Hepatocyte (in vitro differentiated cells): Measurements from ENCODE around the gene BCAP29. TPM values are rescaled to one million over a fixed set of nuclear protein-coding genes. Genes with fewer than 3 reads are reported as not detected.

Experiments
- DNase-seq: peaks from one replicate; pipeline ENCODE4 v3.0.0-alpha.2; 2016; ENCODE audit warnings: low spot score
- H2AFZ ChIP-seq: fragments of 200-600 bp; sonication (generic); 2 replicates; pipeline ENCODE4 v1.6.0; 2016; ENCODE audit warnings: antibody characterized with exemption, mild to moderate bottlenecking
- H3K27ac ChIP-seq: fragments of 200-600 bp; sonication (generic); 2 replicates; pipeline ENCODE4 v1.5.1; 2016; ENCODE audit warnings: mild to moderate bottlenecking
- H3K27me3 ChIP-seq: fragments of 200-600 bp; sonication (generic); 2 replicates; pipeline ENCODE4 v1.6.1; 2016
- H3K36me3 ChIP-seq: fragments of 200-600 bp; sonication (generic); replicated peaks from 2 replicates; pipeline ENCODE4 v1.5.1; 2016; ENCODE audit warnings: low read depth; ENCODE audit not compliant: insufficient read depth
- H3K4me1 ChIP-seq: fragments of 200-600 bp; sonication (generic); 2 replicates; pipeline ENCODE4 v1.5.1; 2016; ENCODE audit warnings: mild to moderate bottlenecking, moderate library complexity; ENCODE audit not compliant: insufficient read depth
- H3K4me2 ChIP-seq: fragments of 200-600 bp; sonication (generic); 2 replicates; pipeline ENCODE4 v1.6.0; 2016
- H3K4me3 ChIP-seq: fragments of 200-600 bp; sonication (generic); 2 replicates; pipeline ENCODE4 v1.5.1; 2016; ENCODE audit warnings: mild to moderate bottlenecking
- H3K79me2 ChIP-seq: fragments of 200-600 bp; sonication (generic); 2 replicates; pipeline ENCODE4 v1.6.0; 2017; ENCODE audit warnings: mild to moderate bottlenecking
- H3K9me2 ChIP-seq: fragments of 200-600 bp; sonication (generic); replicated peaks from 2 replicates; pipeline ENCODE4 v1.6.0; 2017; ENCODE audit warnings: mild to moderate bottlenecking; ENCODE audit not compliant: insufficient read depth
- H3K9me3 ChIP-seq: fragments of 200-600 bp; sonication (generic); 2 replicates; pipeline ENCODE4 v1.5.1; 2016; ENCODE audit warnings: low read depth, mild to moderate bottlenecking
- H4K20me1 ChIP-seq: fragments of 200-600 bp; sonication (generic); 2 replicates; pipeline ENCODE4 v1.6.0; 2016; ENCODE audit warnings: mild to moderate bottlenecking; ENCODE audit not compliant: insufficient read depth, poor library complexity, severe bottlenecking
- EZH2 ChIP-seq: fragments of 200-600 bp; sonication (generic); IDR thresholded peaks from 2 replicates; pipeline ENCODE4 v1.6.1; 2016; ENCODE audit warnings: antibody characterized with exemption, mild to moderate bottlenecking, borderline replicate concordance
- EZH2phosphoT487 ChIP-seq: fragments of 200-600 bp; sonication (generic); IDR thresholded peaks from one replicate; pipeline ENCODE4 v1.6.1; 2018; ENCODE audit warnings: antibody characterized with exemption, mild to moderate bottlenecking, low read depth, moderate library complexity; ENCODE audit not compliant: unreplicated experiment, severe bottlenecking
- WGBS: methylation state at CpG from one replicate; pipeline ENCODE4 v1.1.6; 2016; ENCODE audit warnings: low lambda C conversion rate; ENCODE audit errors: missing lambda C conversion rate; 5-methylcytosine and 5-hydroxymethylcytosine counted together
- polyA plus RNA-seq: library from polyadenylated mRNA; unstranded; fragments of >200 nt; fragmentation: Nextera tagmentation; extraction: Ambion mirVana; gene quantifications from 2 replicates; pipeline ENCODE4 v1.2.1, GENCODE V29; 2016
- total RNA-seq: library from RNA; depleted of rRNA; stranded (reverse); fragments of >200 nt; gene quantifications from 2 replicates; pipeline ENCODE4 v1.2.3, GENCODE V29; 2014
- TF ChIP-seq, protein P1 (sequence below): fragments of 200-600 bp; sonication (generic); IDR thresholded peaks from 2 replicates; pipeline ENCODE4 v1.5.1; 2016; ENCODE audit warnings: antibody characterized with exemption, mild to moderate bottlenecking; ENCODE audit not compliant: poor library complexity

The BCAP29 gene
- total and polyA plus RNA-seq, 2 experiments from 2014 or later: 35.1 to 76.6 TPM

DNA sequence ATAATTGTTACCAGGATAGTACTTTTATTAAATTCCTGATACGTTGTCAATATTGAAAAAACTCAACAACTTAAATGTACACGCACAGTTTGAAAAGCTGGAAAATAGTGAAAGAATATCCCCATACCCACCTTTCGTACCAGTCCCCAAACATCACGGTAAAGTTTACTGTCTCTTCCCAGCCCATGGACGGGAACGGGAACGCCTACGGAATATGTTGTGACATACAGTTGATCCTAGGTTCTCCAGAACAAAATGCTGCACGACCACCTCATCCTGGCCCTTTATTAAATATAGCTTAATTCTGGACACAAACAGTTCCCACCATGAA, 527 bp upstream of the BCAP29 start:
- H3K36me3 ChIP-seq: no peaks in the 10 kb centered on the region
- TF ChIP-seq EZH2phosphoT487 (no peak), EZH2 (no peak)
- TF ChIP-seq, protein P1, sequence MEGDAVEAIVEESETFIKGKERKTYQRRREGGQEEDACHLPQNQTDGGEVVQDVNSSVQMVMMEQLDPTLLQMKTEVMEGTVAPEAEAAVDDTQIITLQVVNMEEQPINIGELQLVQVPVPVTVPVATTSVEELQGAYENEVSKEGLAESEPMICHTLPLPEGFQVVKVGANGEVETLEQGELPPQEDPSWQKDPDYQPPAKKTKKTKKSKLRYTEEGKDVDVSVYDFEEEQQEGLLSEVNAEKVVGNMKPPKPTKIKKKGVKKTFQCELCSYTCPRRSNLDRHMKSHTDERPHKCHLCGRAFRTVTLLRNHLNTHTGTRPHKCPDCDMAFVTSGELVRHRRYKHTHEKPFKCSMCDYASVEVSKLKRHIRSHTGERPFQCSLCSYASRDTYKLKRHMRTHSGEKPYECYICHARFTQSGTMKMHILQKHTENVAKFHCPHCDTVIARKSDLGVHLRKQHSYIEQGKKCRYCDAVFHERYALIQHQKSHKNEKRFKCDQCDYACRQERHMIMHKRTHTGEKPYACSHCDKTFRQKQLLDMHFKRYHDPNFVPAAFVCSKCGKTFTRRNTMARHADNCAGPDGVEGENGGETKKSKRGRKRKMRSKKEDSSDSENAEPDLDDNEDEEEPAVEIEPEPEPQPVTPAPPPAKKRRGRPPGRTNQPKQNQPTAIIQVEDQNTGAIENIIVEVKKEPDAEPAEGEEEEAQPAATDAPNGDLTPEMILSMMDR: no peak

DNA sequence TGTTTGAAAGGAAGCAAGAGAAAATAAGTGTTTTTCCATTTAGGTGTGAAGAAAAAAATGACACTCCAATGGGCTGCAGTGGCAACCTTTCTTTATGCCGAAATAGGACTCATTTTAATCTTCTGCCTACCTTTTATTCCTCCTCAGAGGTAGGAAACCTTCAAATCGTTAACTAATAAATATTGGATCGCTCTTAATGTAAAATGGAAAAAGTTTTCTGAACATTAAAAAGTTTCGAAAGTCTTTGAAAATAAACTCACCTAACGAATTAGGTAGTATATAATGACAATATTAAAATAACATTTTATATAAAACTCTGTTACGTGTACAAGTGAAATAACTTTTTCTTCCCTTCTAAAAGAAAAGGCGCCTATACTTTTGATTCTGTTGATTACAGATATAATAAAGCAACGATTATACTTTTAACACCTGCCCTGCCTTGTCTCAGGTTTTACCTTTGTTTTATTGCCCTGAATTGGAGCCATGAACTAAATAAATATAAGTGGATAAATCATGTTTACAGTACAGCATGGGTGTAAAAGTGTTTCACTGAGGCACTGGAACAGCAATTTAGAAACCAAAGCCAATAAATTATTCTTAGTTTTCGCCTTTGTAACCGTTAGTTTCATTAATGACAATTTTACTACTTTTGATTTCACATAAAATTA, 804 bp downstream of the BCAP29 start:
- Histone ChIP-seq H2AFZ (peak overlapping the region; percentile 99), H3K4me1 (peaks cover 7% of the 10 kb centered on the region), H3K27me3 (no peaks in the 10 kb centered on the region), H3K79me2 (peaks cover 6% of the 10 kb centered on the region), H3K36me3 (no peaks in the 10 kb centered on the region), H3K9me2 (no peaks in the 10 kb centered on the region), H3K9me3 (no peaks in the 10 kb centered on the region), H3K4me3 (peak overlapping the region; percentile 93), H3K27ac (peak overlapping the region; percentile 91), H3K4me2 (peak overlapping the region; percentile 89), H4K20me1 (no peaks in the 10 kb centered on the region)
- DNase-seq: no peak
- TF ChIP-seq EZH2 (no peak), EZH2phosphoT487 (no peak)
- TF ChIP-seq, protein P1: no peak
- WGBS: 53% methylated on average over 10 of the region's 10 CpGs

More for the DNA sequence above, 527 bp upstream of the BCAP29 start:
- H3K4me2 ChIP-seq: peak overlapping the region; percentile 89
- DNase-seq: no peak
- H3K4me3 ChIP-seq: peak overlapping the region; percentile 93
- no peaks in the 10 kb centered on the region for H4K20me1 ChIP-seq
- 3% methylated on average over 9 of the region's 9 CpGs for WGBS
- H2AFZ ChIP-seq: peak overlapping the region; percentile 99
- H3K79me2 ChIP-seq: peaks cover 6% of the 10 kb centered on the region
- H3K9me2 ChIP-seq: no peaks in the 10 kb centered on the region
- H3K27ac ChIP-seq: peak overlapping the region; percentile 91
- H3K4me1 ChIP-seq: peaks cover 7% of the 10 kb centered on the region
- H3K9me3 ChIP-seq: no peaks in the 10 kb centered on the region
- no peaks in the 10 kb centered on the region for H3K27me3 ChIP-seq

DNA sequence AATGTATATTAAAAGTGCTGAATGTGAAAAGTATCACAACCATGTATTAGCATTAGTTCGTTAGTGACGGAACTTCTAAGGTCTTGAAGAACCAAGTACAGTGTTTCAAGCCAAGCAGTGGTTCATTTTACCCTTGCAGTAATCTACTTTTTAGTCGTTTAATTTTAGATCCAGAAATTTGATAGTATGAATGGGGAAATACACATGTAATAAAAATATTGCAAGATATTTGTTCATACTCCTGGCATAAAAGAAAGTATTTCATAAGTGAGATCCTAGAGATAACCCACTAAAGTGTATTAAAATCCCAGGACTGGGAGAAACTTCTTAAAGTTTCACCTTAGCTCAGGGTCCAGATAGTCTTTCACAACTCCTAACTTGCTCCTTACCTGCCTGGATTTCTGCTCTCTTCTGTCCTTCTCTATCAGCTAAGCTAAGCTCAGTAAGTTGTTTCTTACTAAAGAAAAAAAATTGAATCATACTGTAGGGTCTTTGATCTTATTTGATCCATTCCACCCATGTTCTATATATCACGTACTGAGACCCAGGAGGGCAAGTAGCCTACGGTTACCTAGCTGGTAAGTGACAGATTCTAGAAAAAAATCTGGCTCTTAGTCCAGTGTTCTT, 1.5 kb downstream of the BCAP29 start:
- H3K27me3 ChIP-seq: no peaks in the 10 kb centered on the region
- peaks cover 7% of the 10 kb centered on the region for H3K4me1 ChIP-seq
- H3K4me2 ChIP-seq: peak overlapping the region; percentile 89
- H3K36me3 ChIP-seq: no peaks in the 10 kb centered on the region
- no peaks in the 10 kb centered on the region for H3K9me2 ChIP-seq
- H4K20me1 ChIP-seq: no peaks in the 10 kb centered on the region
- peak overlapping the region; percentile 93 for H3K4me3 ChIP-seq
- WGBS: 84% methylated on average over 5 of the region's 5 CpGs
- no peak for DNase-seq
- peaks cover 6% of the 10 kb centered on the region for H3K79me2 ChIP-seq
- H3K27ac ChIP-seq: no peak overlapping the region
- no peaks in the 10 kb centered on the region for H3K9me3 ChIP-seq
- no peak for TF ChIP-seq EZH2phosphoT487
- TF ChIP-seq EZH2: no peak
- TF ChIP-seq, protein P1: no peak
- H2AFZ ChIP-seq: no peak overlapping the region
